Stimulated activated CD4-positive, alpha-beta T cell treated with anti-CD3 and anti-CD28 coated beads, Interleukin-12 subunit alpha, Interleukin-12 subunit beta, amount 100 ng/mL, for 4 hours (primary cell): ENCODE measurements around the gene RPL22.
"Not testable (repeated sequence)": the region's sequence is repeated elsewhere in the genome, so short reads cannot be mapped to it uniquely, and the experiment has no call there.

ENCODE experiments used
- DNase-seq: peaks from one replicate; pipeline ENCODE4 v3.0.0-alpha.2; 2020

The RPL22 gene

DNA sequence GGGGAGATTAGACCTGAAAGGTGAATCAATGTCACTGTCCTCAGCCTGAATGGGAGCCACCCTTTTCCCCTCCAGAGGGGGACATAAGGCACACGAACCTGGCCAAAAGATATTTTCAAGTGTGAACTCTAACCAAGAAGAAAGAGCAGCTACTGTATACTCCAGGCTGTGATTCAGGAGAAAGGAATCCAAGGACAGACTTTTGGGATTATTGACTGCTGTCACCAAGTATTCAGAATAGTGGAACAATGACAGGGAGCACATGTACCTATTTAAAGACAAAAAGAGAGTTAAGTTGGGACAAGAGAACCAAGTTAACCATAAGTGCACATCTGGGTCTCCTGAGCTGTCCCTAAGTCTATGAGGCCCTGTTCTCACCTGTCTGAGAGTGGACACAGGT lies 34.0 kb upstream of the RPL22 start:
- no peak for DNase-seq

DNA sequence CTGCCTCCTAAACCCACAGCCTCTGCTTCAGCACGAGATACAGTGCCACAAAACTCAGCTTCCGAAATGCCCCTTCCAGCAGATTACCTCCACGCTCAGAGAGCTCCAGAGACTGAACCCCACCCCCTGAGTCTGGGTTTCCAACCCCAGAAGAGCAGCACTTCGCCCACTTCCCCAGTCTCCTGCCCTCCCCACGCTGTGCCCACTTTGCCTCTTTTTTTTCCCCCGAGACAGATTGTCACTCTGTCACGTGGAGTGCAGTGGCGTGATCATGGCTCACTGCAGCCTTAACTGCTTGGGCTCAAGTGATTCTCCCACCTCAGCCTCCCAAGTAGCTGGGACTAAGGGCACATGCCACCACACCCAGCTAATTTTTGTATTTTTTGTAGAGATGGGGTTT lies 26.3 kb upstream of the RPL22 start:
- no peak for DNase-seq

DNA sequence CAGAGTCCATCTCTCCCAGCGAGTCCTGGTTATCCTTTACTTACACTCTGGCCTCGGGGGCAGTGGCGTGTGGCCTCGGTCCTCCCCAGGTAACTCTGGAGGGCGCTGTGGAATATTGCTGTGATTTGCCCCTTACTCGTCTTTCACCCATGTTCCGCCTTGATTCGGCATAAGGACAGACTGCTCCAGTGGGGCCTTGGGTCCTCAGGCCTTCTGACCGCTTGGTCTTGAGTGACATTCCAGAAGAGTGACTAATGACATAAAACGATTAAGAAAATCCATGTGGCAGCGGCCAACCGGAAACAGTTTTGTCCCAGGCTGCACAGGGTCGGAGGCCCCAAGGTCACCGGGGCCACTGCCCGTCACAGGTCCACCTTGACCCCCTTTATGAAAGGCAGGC lies 25.3 kb upstream of the RPL22 start:
- no peak for DNase-seq

DNA sequence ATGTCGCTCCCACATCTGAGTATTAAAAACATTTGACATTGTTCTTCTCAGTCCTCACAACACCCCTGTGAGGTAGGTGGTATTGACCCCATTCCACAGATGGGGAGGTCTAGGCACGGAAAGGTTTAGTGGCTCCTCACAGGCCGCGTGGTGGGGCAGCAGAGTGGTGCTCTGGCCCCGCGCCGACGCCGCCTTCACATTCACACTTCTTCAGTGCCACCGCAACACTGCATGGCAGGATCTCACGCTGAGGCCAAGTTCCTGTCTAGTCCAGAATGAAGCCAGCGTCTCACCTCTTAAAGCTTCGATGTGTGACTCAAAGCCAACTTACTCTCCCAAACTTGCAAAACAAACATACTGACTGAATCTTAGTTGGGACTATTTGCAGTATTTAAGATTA lies 24.2 kb upstream of the RPL22 start:
- no peak for DNase-seq

DNA sequence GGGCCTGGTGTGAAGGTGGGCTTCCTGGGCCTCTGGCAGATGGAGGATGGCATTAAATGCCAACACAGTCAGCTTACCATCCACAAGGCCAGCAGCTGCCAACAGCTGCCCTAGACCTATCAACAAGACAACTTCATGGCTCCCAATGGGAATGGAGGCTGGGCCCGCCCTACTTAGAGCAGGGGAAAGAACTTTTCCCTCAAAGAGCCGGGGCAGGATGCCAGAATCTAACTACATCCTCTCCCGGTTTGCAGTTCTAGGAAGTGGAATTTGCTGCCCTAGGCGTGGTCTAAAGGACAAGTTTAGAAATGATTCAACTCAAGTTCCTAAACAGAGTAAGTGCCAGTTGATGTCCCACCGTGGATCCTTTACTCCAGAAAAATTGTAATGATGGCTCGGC lies 23.2 kb upstream of the RPL22 start:
- no peak for DNase-seq

DNA sequence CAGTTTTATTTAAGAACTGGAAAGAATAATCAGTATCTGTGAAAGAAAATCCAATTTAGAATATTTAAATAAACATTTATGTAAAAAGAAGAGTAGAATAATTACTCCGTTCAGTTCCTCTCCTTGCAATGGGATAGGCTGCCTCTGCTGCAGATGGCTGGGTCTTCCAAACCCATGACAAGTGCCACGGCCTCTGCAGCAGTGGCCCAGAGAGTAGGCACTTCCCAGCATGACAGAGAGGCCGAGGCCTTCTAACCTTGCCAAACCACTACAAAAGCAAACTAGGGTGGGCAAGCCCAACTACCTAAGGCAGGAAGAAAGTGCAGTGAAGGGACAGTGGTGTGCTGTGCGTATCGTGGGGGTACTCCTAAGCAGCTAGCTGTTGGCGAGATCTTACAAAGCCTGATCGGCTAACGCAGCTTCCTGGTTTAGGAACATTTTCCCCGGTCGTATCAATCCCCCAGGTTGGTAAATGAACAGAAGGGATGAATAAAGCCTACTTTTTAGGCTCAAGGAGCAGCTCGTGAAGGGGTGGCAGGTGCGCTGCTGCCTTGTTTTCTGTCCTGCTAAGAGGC lies 21.9 kb upstream of the RPL22 start:
- DNase-seq, result no peak

DNA sequence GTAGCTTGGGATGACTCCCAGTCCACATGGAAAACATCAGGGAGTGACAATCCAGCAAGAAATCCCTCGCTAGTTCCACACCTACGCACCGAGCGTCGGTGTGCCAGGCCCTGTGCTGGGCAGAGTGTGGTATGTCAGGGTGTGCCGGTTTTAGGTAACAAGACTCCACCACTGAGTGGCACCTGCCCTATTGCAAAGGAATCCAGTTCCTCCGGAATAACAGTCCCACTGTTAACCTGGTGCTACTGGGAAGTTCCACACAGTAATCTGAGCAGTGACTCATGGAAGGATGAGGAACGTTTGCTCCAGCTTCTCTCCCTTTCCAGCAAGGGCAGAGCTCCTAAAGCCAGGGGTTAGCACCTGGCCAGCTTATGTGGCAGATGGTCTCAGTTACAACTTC lies 20.8 kb upstream of the RPL22 start:
- no peak for DNase-seq

DNA sequence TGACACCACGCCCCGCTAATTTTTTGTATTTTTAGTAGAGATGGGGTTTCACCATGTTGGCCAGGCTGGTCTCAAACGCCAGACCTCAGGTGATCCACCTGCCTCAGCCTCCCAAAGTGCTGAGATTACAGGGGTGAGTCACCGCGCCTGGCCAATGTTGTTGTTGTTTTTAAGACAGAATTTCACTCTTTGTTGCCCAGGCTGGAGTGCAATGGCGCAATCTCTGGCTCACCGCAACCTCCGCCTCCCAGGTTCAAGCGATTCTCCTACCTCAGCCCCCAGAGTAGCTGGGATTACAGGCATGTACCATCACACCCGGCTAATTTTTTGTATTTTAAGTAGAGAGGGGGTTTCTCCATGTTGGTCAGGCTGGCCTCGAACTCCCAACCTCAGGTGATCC lies 20.2 kb upstream of the RPL22 start:
- not testable (repeated sequence) for DNase-seq

DNA sequence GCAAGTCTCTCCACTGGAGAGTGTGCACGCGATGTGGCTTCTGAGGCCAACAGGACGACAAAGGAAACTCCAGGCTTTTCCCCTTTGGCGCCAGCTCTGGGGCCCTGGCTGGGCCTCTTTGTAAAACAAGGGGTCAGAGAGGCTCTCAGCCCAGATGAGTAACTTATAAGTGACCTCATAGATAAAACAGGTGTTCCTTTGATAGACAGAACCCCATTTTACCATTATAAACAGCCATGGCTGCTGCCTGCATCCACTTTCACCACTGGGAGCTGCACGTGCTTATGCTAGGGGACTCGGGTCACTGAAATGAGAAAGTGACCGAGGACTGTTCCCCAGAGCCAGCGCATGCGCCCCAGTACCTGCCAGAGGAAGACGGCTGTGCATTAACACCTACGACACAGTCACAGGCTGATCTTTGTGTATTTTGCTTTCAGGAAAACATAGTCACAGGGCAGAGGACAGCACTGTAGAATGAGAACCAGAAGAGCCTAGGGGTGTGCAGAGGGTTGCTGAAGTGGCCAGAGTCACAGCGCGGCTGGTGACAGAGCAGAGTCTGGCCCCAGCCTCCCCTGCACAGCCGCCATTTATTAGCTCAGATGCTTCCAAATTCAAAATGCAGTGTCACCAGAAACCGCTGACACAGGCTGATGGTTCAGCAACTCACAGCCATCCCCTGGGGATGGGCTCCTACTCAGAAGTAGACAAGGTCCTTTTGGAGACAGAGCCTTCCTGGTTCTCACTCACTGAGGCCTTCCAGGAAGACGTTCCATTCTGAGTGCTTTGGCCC lies 19.2 kb upstream of the RPL22 start:
- no peak for DNase-seq

DNA sequence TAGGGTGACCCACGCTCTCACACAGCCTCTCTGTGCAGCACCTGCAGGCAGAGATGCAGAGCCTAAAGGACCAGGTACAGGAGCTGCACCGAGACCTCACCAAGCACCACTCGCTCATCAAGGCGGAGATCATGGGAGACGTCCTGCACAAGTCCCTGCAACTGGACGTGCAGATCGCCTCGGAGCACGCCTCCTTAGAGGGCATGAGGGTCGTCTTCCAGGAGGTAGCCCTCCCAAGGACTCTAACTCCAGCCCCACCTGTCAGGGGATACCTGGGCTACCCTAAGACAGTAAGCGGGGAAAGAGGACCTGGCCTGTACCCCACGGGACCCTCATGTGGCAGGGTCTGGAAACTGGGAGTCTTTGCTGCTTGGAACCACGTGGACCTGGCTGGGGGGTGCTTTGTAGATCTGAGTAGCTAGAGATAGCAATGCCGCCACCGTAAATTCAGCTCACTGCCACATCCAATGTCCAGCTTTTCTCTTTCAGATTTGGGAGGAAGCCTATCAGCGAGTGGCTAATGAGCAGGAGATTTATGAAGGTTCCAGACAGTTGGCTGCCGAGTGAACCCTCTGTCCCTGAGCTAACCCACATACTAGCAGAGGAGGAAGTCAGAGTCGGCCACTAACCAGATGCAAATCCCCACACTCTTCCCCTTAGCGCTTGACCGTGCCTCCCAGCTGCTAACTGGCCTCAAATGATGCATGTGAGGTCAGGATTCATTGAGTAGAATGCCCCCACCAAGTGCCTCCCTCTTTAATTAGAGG lies 13.0 kb upstream of the RPL22 start:
- DNase-seq, result no peak

DNA sequence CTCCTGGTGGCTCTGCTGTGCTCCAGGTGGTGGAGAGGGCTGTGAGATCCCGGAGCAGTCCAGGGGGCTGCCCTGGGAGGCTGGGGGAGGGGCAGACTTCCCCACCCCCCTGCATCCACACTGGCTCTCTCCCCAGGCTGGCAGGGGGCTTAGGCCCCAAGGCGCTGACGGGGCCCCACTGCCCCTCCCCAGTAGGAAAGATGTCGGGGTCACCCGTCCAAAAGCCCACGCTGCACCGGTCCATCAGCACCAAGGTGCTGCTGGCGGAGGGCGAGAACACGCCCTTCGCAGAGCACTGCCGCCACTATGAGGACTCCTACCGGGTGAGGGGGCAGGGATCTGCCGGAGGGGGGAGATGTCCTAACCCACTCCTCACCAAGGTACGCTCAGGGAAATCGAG lies 12.3 kb upstream of the RPL22 start:
- DNase-seq, result no peak

DNA sequence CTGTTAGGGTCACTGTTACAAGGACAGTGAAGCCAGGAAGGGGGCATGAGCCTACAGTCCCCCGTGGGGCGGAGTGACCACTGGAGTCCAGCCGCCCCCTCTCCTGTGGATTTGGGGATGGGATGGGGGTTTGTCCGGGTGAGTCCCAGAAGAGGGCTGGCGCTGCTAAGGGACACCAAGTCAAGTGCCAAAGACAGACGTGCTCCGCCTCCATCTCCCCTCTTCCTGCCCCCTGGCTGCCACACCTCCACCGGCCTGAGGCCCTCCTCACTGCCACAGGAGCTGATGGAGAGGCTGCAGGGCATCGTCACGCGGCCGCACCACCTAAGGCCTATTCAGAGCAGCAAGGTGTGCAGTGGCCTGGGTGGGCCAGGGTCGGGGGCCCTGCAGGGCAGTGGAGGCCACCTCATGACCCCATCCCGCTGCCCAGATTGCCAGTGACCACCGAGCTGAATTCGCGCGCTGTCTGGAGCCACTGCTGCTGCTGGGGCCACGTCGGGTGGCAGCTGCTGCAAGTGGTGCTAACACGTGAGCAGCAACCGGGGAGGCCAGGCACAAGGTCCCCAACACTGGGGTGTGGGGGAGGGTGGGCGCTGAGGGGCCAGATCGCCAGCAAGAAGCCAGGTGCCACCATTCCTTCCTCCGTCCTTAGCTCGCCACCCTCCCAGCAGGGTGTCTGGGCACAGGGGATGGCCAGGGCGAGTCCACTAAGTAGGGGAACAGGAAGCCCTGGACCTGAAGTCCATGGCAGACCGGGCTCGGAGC lies 11.4 kb upstream of the RPL22 start:
- DNase-seq, result no peak

DNA sequence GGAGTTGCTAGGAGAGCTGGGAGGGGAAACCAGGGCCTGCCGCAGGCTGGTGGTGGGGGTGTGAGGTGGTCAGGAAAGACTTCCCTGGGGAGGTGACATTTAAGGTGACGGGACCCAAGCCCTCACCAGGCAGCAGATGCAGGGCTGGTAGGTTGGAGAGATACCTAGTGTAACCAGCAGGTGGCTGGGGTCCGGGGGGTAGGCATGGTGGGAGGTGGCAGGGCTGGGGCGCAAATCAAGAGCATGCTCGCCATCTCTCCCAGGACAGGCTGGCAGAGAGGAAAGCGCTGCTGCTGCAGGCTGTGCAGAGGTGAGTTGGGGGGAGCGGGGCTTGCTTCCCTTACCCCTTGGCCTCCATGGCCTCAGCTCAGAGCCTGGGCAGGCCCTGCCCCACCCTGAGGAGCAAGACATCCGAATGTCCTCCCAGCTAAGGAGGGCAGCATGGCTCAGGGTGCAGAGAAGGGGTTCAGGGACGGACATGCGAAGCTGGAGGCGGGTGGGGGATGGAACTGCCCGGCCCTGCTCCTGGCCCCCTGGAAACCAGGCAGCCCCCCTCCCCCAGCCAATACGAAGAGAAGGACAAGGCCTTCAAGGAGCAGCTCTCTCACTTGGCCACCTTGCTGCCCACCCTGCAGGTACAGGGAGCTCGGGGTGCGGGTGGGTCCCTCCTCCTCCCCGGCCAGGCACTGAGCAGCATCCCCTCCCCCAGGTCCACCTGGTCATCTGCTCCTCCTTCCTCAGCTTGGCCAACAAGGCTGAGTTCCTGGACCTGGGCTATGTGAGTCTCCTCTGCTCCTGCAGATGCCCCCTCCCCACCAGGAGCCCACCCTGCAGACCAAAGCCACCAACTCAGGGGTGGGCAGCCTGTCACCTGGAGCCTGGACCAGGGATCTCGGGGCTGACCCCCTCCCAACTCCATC lies 10.5 kb upstream of the RPL22 start:
- peak; percentile 10 for DNase-seq

DNA sequence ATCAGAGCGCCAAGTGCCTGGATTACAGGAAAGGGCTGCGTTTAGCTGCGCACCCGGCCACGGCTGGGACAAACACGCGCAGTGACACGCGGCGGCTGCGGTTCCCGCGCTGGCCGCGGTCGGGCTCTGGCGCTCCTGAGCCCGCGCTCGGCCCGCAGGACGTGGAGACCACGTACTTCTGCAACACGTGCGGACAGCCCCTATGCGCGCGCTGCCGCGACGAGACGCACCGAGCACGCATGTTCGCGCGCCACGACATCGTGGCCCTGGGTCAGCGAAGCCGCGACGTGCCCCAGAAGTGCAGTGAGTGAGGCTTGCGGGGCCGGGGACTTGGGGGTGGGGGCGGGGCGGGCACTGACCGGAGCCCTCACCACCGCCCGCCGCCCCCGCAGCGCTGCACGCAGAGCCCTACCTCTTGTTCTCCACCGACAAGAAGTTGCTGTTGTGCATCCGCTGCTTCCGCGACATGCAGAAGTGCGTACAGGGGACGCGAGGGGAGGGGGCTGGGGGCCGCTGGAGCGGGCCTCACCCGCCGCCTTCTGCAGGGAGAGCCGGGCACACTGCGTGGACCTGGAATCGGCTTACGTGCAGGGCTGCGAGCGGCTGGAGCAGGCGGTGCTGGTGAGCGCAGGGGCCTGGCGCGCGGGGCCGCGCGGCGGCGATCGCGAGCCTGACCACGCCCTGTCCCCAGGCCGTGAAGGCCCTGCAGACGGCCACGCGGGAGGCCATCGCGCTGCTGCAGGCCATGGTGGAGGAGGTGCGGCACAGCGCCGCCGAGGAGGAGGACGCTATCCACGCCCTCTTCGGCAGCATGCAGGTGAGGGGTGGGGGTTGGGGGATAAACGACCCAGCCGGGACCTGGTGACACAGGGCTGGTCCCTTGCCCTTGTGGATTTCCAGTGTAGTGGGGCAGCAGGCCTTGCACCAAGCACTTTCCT lies 9.6 kb upstream of the RPL22 start:
- DNase-seq, result peak; percentile 32

DNA sequence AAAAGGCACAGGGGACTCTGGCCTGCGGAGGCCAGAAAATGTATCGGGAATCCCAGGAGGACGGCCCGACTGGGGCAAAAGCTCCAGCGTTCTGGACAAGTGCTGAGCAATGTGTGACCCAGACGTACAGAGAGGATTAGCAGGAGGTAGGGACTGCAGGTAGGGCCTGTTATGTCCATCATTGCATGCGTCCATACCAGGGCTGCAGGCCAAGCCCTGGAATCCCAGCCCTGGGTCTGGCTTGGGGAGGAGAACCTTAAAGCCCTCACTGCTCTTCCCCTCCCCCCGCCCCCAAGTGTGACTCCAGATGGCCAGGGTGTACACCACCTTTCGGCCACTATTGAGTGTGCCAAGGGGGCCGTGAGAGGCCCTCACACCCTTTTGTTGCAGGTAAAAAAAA lies 8.5 kb upstream of the RPL22 start:
- DNase-seq, result no peak

DNA sequence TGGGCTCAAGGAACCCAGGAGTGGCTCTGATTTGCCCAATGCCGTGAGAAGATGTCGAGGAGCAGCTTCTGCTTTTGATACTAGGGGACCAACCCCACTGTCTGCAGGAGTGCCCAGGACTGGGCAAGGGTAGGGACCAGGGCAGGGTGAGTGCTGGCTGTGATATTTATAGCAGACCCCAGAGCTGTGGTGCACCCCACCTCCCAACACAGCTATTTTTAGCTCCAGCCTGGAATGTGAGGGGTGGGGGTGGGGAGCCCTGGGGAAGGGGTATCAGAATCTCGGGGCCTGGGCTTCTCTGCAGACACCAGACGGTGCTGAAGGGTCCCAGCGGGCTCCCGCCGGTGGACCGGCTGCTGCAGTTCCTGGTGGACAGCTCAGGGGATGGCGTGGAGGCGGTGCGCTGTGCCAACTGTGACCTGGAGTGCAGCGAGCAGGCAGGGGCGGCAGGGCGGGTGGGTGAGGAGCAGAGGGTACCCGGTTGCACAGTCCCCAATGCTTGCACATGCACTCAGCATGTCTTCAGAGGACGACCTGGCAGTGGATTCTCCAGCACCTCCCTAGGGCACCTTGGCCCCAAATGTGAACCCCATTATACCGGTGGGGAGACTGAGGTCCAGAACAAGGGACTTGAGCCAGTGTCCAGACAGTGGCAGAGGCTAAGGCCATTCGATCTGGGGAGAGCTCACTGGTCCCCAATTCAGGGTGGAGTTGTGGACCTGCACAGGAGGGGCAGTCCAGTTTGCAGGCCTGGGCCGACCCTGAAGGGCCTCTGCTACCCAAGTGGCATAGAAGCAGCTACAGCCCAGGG lies 7.9 kb upstream of the RPL22 start:
- no peak for DNase-seq

DNA sequence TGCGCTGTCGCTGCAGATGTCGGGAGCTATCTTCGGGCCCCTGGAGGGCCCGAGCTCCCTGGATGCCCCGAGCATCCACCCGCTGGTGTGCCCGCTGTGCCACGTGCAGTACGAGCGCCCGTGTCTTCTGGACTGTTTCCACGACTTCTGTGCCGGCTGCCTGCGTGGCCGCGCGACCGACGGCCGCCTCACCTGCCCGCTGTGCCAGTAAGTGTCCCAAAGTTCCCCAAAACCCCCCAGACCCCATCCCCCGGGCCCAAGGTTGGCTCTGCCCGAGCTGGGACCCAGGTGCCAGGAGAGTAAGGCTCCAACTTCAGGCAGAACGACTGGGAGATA lies 7.1 kb upstream of the RPL22 start:
- no peak for DNase-seq

DNA sequence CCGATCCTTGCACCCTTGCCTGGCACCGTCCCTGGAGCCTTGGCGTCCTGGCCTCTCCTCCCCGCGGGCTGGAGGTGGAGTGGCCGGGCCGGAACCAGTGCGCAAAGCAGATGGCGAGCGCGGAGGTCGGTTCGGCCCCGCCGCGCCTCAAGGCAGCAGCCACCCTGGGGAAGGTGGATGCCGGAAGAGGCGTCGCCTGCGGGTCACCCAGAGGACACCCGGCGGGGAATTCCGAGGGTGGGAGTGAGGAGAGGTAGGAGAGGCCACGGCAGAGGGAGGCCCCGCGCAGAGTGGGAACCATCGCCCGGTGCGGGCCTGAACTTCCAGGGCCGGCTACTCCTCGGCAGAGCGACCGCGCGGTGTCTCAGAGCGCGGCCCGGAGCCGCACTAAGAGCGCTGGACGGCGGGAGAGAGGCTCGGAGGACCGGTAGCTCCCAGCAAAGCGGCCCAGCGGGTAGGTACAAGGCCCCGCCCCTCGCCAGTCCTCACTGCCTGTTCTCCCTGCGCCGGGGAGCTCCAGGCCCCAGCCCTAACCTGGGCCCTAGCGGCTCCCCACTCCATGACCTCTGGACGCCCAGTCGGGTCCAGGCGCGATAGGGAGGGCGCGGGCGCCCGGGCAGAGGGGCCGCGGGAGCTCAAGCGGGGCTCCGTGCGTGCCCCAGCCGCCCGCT lies 6.6 kb upstream of the RPL22 start, which contains the start of gene RNF207:
Gene RNF207, plus strand, starts transcription at position 271 of the 671 bp plus-strand sequence. CDS start 417 bp downstream, outside the sequence.
- peak; percentile 69 for DNase-seq

DNA sequence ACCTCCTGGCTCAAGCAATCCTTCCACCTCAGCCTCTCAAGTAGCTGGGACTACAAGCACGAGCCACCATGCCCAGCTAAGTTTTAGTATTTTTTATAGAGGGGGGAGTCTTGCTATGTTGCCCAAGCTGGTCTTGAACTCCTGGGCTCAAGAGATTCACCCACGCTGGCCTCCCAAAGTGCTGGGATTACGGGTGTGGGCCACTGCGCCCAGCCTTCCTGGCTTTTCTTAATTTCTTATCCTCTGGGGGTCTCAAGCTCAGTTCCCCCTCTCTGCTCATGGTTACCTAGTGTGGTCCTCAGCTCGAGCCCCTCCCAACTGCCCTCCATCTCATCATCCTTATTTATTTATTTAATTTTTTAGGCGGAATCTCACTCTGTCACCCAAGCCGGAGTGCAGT lies 2.9 kb upstream of the RPL22 start:
- DNase-seq, result no peak
